IgD-negative memory B cell (primary cell): ENCODE results near the gene HEATR5A. TPM values are rescaled to one million over a fixed set of nuclear protein-coding genes. Genes with fewer than 3 reads are reported as not detected.
A peak's percentile ranks its signal among the peaks of the same experiment; 100 is the strongest.
"Not testable (repeated sequence)": the region's sequence is repeated elsewhere in the genome, so short reads cannot be mapped to it uniquely, and the experiment has no call there.

Experiments used
- H3K27ac Mint-ChIP-seq, 3 donors: one replicate each; pipeline ENCODE4 v1.8.0; 2020 to 2022; ENCODE audit warnings: mild to moderate bottlenecking in 3 of 3, mixed read lengths in 3 of 3, moderate library complexity in 1 of 3
- H3K27me3 Mint-ChIP-seq: one replicate; pipeline ENCODE4 v1.8.0; 2021; ENCODE audit warnings: mixed read lengths
- H3K36me3 Mint-ChIP-seq: one replicate; pipeline ENCODE4 v1.8.0; 2020; ENCODE audit warnings: mild to moderate bottlenecking, mixed read lengths
- H3K4me1 Mint-ChIP-seq, 3 donors: one replicate each; pipeline ENCODE4 v1.8.0; 2020 to 2022; ENCODE audit warnings: mixed read lengths in 3 of 3, mild to moderate bottlenecking in 1 of 3
- H3K4me3 Mint-ChIP-seq, 4 donors: one replicate each; pipeline ENCODE4 v1.8.0; 2020 to 2022; ENCODE audit warnings: mild to moderate bottlenecking in 4 of 4, mixed read lengths in 4 of 4, moderate library complexity in 3 of 4
- H3K9me3 Mint-ChIP-seq, 3 donors: one replicate each; pipeline ENCODE4 v1.8.0; 2020 to 2021; ENCODE audit warnings: mixed read lengths in 3 of 3, mild to moderate bottlenecking in 1 of 3
- polyA plus RNA-seq: library from polyadenylated mRNA; unstranded; fragments of 300-500 nt; fragmentation: Illumina TruSeq; gene quantifications from one replicate; pipeline ENCODE4 v1.2.3, GENCODE V29; 2021

The HEATR5A gene
- polyA plus RNA-seq, 1 donor from 2014 or later, result 10.2 TPM

GRCh38 chr14:31387091-31387490 is 33.3 kb downstream of the HEATR5A start:
- Mint-ChIP-seq H3K36me3 (peaks cover 5% of the 10 kb centered on the region), H3K27ac (no peak overlapping the region), H3K4me1 (peaks cover 0 to 1% (median 0%) of the 10 kb centered on the region in 3 donors), H3K4me3 (no peak overlapping the region), H3K9me3 (no peaks in the 10 kb centered on the region), H3K27me3 (no peaks in the 10 kb centered on the region)

GRCh38 chr14:31386271-31386670 is 34.1 kb downstream of the HEATR5A start:
- H3K36me3 Mint-ChIP-seq, result peaks cover 5% of the 10 kb centered on the region
- no peak overlapping the region for H3K27ac Mint-ChIP-seq
- no peaks in the 10 kb centered on the region for H3K27me3 Mint-ChIP-seq
- no peaks in the 10 kb centered on the region for H3K9me3 Mint-ChIP-seq
- no peak overlapping the region for H3K4me3 Mint-ChIP-seq
- H3K4me1 Mint-ChIP-seq, result peaks cover 0 to 1% (median 0%) of the 10 kb centered on the region in 3 donors

- H3K36me3 Mint-ChIP-seq, result peaks cover 8% of the 10 kb centered on the region
- no peaks in the 10 kb centered on the region for H3K27me3 Mint-ChIP-seq
- H3K27ac Mint-ChIP-seq, result no peak overlapping the region
- H3K4me1 Mint-ChIP-seq, result peaks cover 0 to 4% (median 0%) of the 10 kb centered on the region in 3 donors
- H3K4me3 Mint-ChIP-seq, result no peak overlapping the region
- H3K9me3 Mint-ChIP-seq, result no peaks in the 10 kb centered on the region
These were observed 38.1 kb downstream of the HEATR5A start for GRCh38 chr14:31382221-31382620.

- no peak overlapping the region for H3K27ac Mint-ChIP-seq
- no peaks in the 10 kb centered on the region for H3K27me3 Mint-ChIP-seq
- peaks cover 0 to 5% (median 0%) of the 10 kb centered on the region in 3 donors for H3K4me1 Mint-ChIP-seq
- H3K9me3 Mint-ChIP-seq, result no peaks in the 10 kb centered on the region
- no peak overlapping the region for H3K4me3 Mint-ChIP-seq
- H3K36me3 Mint-ChIP-seq, result peaks cover 8% of the 10 kb centered on the region
These were observed 40.2 kb downstream of the HEATR5A start for GRCh38 chr14:31380106-31380505.

GRCh38 chr14:31379125-31379947 is 41.0 kb downstream of the HEATR5A start:
- not testable (repeated sequence) for H3K27ac Mint-ChIP-seq, H3K4me3 Mint-ChIP-seq, H3K4me1 Mint-ChIP-seq, H3K27me3 Mint-ChIP-seq, H3K9me3 Mint-ChIP-seq
- peaks cover 11% of the 10 kb centered on the region for H3K36me3 Mint-ChIP-seq

GRCh38 chr14:31377433-31377832 is 42.9 kb downstream of the HEATR5A start:
- H3K4me1 Mint-ChIP-seq, result peaks cover 0 to 5% (median 0%) of the 10 kb centered on the region in 3 donors
- H3K27me3 Mint-ChIP-seq, result no peaks in the 10 kb centered on the region
- H3K4me3 Mint-ChIP-seq, result no peak overlapping the region
- H3K9me3 Mint-ChIP-seq, result no peaks in the 10 kb centered on the region
- no peak overlapping the region for H3K27ac Mint-ChIP-seq
- H3K36me3 Mint-ChIP-seq, result peaks cover 14% of the 10 kb centered on the region

GRCh38 chr14:31371646-31372045 is 48.7 kb downstream of the HEATR5A start:
- Mint-ChIP-seq H3K4me1 (peaks cover 0 to 2% (median 0%) of the 10 kb centered on the region in 3 donors), H3K36me3 (peaks cover 10% of the 10 kb centered on the region), H3K9me3 (no peaks in the 10 kb centered on the region), H3K27ac (peak overlapping the region in 1 of 3 donors; percentile 81), H3K27me3 (no peaks in the 10 kb centered on the region), H3K4me3 (no peak overlapping the region)

GRCh38 chr14:31363331-31364073 is 56.8 kb downstream of the HEATR5A start:
- Mint-ChIP-seq H3K27me3 (no peaks in the 10 kb centered on the region), H3K36me3 (peaks cover 7% of the 10 kb centered on the region), H3K27ac (peak overlapping the region in 1 of 3 donors; percentile 21), H3K9me3 (no peaks in the 10 kb centered on the region), H3K4me3 (no peak overlapping the region), H3K4me1 (no peaks in the 10 kb centered on the region)

- Mint-ChIP-seq H3K4me3 (no peak overlapping the region), H3K27me3 (no peaks in the 10 kb centered on the region), H3K27ac (no peak overlapping the region), H3K9me3 (no peaks in the 10 kb centered on the region), H3K36me3 (peaks cover 8% of the 10 kb centered on the region), H3K4me1 (no peaks in the 10 kb centered on the region)
These were observed 57.6 kb downstream of the HEATR5A start for GRCh38 chr14:31362746-31363145.

- not testable (repeated sequence) for H3K4me1 Mint-ChIP-seq, H3K4me3 Mint-ChIP-seq, H3K36me3 Mint-ChIP-seq, H3K27me3 Mint-ChIP-seq, H3K9me3 Mint-ChIP-seq, H3K27ac Mint-ChIP-seq
These were observed 58.6 kb downstream of the HEATR5A start for GRCh38 chr14:31361761-31362160.

GRCh38 chr14:31360919-31361662 is 59.3 kb downstream of the HEATR5A start:
- no peak overlapping the region for H3K27ac Mint-ChIP-seq
- no peak overlapping the region for H3K4me3 Mint-ChIP-seq
- no peaks in the 10 kb centered on the region for H3K9me3 Mint-ChIP-seq
- peaks cover 3 to 6% (median 6%) of the 10 kb centered on the region in 3 donors for H3K4me1 Mint-ChIP-seq
- no peaks in the 10 kb centered on the region for H3K27me3 Mint-ChIP-seq
- H3K36me3 Mint-ChIP-seq, result peaks cover 8% of the 10 kb centered on the region

- Mint-ChIP-seq H3K4me1 (peaks cover 11 to 13% (median 11%) of the 10 kb centered on the region in 3 donors), H3K9me3 (no peaks in the 10 kb centered on the region), H3K27ac (no peak overlapping the region), H3K36me3 (peaks cover 6% of the 10 kb centered on the region), H3K27me3 (no peaks in the 10 kb centered on the region), H3K4me3 (no peak overlapping the region)
These were observed 63.1 kb downstream of the HEATR5A start for GRCh38 chr14:31357279-31357678.

- Mint-ChIP-seq H3K27ac (no peak overlapping the region), H3K4me1 (no peaks in the 10 kb centered on the region), H3K9me3 (no peaks in the 10 kb centered on the region), H3K36me3 (peaks cover 6% of the 10 kb centered on the region), H3K27me3 (no peaks in the 10 kb centered on the region), H3K4me3 (peak overlapping the region in 1 of 4 donors; percentile 24)
These were observed 74.3 kb downstream of the HEATR5A start for GRCh38 chr14:31346097-31346496.

- Mint-ChIP-seq H3K27me3 (no peaks in the 10 kb centered on the region), H3K27ac (no peak overlapping the region), H3K4me1 (no peaks in the 10 kb centered on the region), H3K36me3 (peaks cover 12% of the 10 kb centered on the region), H3K4me3 (no peak overlapping the region), H3K9me3 (peaks cover 0 to 1% (median 0%) of the 10 kb centered on the region in 3 donors)
These were observed 79.1 kb downstream of the HEATR5A start for GRCh38 chr14:31341280-31341679.
